Skeletal muscle satellite cell (primary cell): ENCODE results near the gene ABCD1.
"Not testable (repeated sequence)": the region's sequence is repeated elsewhere in the genome, so short reads cannot be mapped to it uniquely, and the experiment has no call there.

ENCODE experiments used
- H3K27me3 ChIP-seq: 2 replicates; pipeline ENCODE4 v1.7.0; 2013; ENCODE audit warnings: low read length; ENCODE audit not compliant: control insufficient read depth, insufficient read depth
- H3K36me3 ChIP-seq: 2 replicates; pipeline ENCODE4 v1.7.0; 2013; ENCODE audit warnings: mild to moderate bottlenecking, control low read depth, low read length; ENCODE audit not compliant: insufficient read depth
- H3K4me1 ChIP-seq: 2 replicates; pipeline ENCODE4 v1.7.0; 2013; ENCODE audit warnings: low read length; ENCODE audit not compliant: control insufficient read depth, insufficient read depth
- H3K4me2 ChIP-seq: 2 replicates; pipeline ENCODE4 v1.7.0; 2013; ENCODE audit warnings: mild to moderate bottlenecking, low read length
- H3K4me3 ChIP-seq: 2 replicates; pipeline ENCODE4 v1.7.0; 2013; ENCODE audit warnings: low read length
- H3K9ac ChIP-seq: 2 replicates; pipeline ENCODE4 v1.7.0; 2013; ENCODE audit warnings: mild to moderate bottlenecking, low read depth, low read length, moderate library complexity
- H3K9me3 ChIP-seq: replicated peaks from 2 replicates; pipeline ENCODE4 v1.7.0; 2013; ENCODE audit warnings: mild to moderate bottlenecking, control low read depth, low read length

Gene ABCD1

GRCh38 chrX:153740631-153741222, 16.1 kb downstream of the ABCD1 start:
- peaks cover 4% of the 10 kb centered on the region for H3K36me3 ChIP-seq
- H3K9ac ChIP-seq, result no peak overlapping the region
- H3K4me3 ChIP-seq, result no peak overlapping the region
- no peaks in the 10 kb centered on the region for H3K9me3 ChIP-seq
- no peaks in the 10 kb centered on the region for H3K27me3 ChIP-seq
- peaks cover 2% of the 10 kb centered on the region for H3K4me1 ChIP-seq
- H3K4me2 ChIP-seq, result no peak overlapping the region

DNA sequence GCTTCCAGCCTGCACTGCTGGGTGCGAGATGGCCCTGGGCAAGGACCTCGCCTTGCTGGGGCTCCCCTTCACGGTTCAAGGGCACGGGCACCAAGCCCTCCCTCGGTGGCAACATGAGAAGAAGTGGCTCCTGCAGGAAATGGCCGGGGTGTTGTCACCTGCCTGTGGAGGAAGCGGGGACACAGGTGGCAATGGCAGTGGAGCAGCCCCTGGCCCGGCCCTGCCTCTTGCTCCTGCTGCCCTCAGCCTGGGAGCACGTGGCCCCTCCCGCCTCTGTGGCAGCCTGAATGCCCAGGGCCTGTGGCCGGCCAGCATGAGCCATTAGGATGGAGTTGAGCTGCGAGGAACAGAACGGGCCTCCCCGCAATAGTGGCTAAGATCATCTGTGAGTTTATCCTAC, 16.8 kb downstream of the ABCD1 start:
- H3K27me3 ChIP-seq, result no peaks in the 10 kb centered on the region
- no peaks in the 10 kb centered on the region for H3K9me3 ChIP-seq
- H3K4me2 ChIP-seq, result no peak overlapping the region
- H3K4me1 ChIP-seq, result peaks cover 2% of the 10 kb centered on the region
- no peak overlapping the region for H3K4me3 ChIP-seq
- peaks cover 4% of the 10 kb centered on the region for H3K36me3 ChIP-seq
- no peak overlapping the region for H3K9ac ChIP-seq

- H3K4me3 ChIP-seq, H3K4me2 ChIP-seq, H3K9ac ChIP-seq, H3K4me1 ChIP-seq, H3K9me3 ChIP-seq, H3K27me3 ChIP-seq, H3K36me3 ChIP-seq: not testable (repeated sequence)
Measured at GRCh38 chrX:153742111-153742510, 17.5 kb downstream of the ABCD1 start.

DNA sequence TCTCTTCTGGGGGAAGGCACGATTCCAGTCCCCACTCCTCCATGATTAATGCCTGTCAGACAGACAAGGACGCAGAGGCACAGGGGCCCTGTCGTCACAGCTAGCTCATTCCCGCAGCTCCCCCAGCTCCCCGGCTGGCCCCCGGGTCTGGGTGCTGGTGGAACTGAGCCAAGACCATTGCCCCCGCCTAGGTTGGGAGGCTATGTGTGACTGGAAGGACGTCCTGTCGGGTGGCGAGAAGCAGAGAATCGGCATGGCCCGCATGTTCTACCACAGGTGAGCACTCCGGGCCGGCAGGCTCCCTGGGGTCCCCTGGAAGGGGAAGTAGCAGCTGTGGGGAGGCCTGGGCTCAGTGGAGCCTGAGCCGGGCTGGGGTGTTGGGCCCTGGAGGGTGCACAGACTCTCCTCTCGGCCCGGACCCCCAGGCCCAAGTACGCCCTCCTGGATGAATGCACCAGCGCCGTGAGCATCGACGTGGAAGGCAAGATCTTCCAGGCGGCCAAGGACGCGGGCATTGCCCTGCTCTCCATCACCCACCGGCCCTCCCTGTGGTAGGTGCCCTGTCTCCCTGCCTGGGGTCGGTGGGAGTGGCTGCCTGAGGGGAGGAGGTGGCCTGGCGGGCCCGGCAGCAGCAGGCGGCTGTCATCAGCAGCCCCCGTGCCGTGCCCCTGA, 18.3 kb downstream of the ABCD1 start:
- not testable (repeated sequence) for H3K4me2 ChIP-seq, H3K9ac ChIP-seq, H3K27me3 ChIP-seq, H3K36me3 ChIP-seq, H3K9me3 ChIP-seq, H3K4me3 ChIP-seq, H3K4me1 ChIP-seq

DNA sequence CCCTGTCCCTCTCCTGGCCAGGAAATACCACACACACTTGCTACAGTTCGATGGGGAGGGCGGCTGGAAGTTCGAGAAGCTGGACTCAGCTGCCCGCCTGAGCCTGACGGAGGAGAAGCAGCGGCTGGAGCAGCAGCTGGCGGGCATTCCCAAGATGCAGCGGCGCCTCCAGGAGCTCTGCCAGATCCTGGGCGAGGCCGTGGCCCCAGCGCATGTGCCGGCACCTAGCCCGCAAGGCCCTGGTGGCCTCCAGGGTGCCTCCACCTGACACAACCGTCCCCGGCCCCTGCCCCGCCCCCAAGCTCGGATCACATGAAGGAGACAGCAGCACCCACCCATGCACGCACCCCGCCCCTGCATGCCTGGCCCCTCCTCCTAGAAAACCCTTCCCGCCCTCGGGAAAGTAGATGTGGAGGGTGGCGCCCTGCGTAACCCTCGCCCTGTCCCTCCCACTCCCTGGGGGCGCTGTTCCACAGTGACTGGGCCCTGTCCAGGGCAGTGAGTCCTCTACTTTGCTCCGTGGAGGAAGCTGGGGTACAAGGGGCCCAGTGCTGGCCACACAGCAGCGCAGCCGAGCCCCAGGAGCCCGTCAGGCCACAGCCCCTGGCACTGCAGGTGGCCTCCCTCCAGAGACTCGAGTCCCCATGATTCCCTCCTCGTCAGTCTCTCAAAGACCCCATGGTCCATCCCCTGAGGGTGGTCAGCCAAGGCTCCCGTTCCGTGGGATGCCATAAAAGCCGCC, 19.0 kb downstream of the ABCD1 start:
- not testable (repeated sequence) for H3K9me3 ChIP-seq, H3K36me3 ChIP-seq, H3K4me1 ChIP-seq, H3K27me3 ChIP-seq, H3K9ac ChIP-seq, H3K4me2 ChIP-seq, H3K4me3 ChIP-seq

DNA sequence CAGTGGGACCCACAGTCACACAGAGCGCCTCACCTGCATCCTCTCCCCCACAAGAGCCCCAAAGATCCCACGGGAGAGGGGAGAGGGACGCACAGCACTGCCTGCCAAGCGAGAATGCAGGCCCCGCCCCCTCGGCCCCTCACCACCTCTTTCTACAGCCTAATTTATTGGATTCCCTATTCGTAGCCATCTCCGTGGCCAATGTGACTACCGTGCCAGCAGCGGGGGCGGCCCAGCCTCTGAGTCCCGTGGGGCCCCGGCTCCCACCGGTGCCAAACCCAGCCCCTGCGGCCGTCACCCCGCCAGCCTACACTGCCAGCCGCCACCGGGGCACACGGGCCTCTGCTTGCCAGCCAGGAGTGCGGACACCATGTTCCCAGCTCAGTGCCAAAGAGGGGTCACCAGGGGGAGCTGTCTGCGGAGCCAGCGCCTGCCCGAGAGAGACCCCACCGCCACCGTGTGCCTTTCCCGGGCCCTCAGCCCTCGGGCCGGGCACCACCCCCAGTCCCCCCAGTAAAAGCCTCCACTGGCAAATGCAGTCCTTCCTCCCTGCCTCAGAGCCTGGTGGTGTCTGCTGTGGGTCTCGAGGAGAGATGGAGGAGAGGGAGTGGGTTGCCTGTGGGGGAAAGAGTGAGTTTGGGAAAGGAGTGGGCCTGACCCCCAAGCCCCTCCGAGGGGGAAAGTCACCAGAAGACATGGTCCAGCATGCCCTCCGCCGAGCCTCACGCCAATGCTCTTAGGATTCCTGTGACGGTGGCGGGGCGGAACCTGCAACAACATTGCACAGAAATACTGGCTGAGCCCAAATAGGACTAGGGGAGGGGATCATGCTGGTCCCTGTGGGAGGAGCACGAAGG, 19.8 kb downstream of the ABCD1 start:
- Histone ChIP-seq H3K36me3 (no peaks in the 10 kb centered on the region), H3K4me1 (peaks cover 2% of the 10 kb centered on the region), H3K27me3 (no peaks in the 10 kb centered on the region), H3K4me2 (no peak overlapping the region), H3K4me3 (no peak overlapping the region), H3K9me3 (no peaks in the 10 kb centered on the region), H3K9ac (no peak overlapping the region)

DNA sequence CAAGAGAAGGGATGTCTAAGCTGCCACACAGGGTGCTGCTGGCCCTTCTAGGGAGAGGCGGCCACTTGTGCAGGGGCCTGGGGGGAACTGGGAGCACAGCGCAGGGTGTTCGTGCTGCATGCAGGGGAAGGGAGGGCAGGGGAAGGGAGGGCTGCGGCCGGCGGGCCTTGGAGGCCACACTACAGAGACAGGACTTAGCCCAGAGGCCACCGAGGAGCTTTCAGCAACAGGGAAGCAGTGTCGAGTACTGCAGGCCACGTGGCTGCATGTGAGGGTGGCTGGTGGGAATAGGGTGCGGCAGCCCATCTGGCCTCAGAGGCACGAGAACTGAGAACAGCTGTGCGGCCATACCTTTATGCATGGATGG, 20.4 kb downstream of the ABCD1 start:
- not testable (repeated sequence) for H3K36me3 ChIP-seq, H3K9me3 ChIP-seq, H3K27me3 ChIP-seq, H3K4me3 ChIP-seq, H3K4me1 ChIP-seq, H3K9ac ChIP-seq, H3K4me2 ChIP-seq

GRCh38 chrX:153746359-153746758, 21.7 kb downstream of the ABCD1 start:
- H3K4me1 ChIP-seq, result peaks cover 2% of the 10 kb centered on the region
- no peak overlapping the region for H3K4me3 ChIP-seq
- no peak overlapping the region for H3K4me2 ChIP-seq
- H3K9ac ChIP-seq, result no peak overlapping the region
- peaks cover 3% of the 10 kb centered on the region for H3K27me3 ChIP-seq
- H3K36me3 ChIP-seq, result no peaks in the 10 kb centered on the region
- no peaks in the 10 kb centered on the region for H3K9me3 ChIP-seq

- H3K9me3 ChIP-seq, H3K36me3 ChIP-seq, H3K27me3 ChIP-seq, H3K4me1 ChIP-seq, H3K9ac ChIP-seq, H3K4me2 ChIP-seq, H3K4me3 ChIP-seq: not testable (repeated sequence)
Measured at GRCh38 chrX:153746991-153747390, 22.3 kb downstream of the ABCD1 start.

DNA sequence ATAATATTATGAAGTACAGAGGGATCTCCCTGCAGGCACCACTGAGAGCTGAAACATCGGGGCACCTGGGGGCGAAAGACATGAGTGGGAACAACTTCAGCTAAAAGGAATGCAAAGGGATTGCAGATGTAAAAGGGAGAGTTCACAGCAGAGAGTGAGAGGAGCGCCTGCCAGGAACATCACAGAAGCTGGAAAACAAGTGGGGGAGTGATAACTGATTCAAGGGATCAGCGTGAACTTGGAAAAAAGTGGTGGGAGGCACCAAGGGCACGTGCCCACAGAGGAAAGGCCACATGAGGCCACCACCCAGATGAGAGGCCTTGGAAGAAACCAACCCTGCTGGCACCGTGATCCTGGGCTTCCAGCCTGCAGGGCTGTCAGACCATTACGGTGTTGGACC, 24.4 kb downstream of the ABCD1 start:
- H3K27me3 ChIP-seq, H3K4me2 ChIP-seq, H3K36me3 ChIP-seq, H3K4me1 ChIP-seq, H3K9ac ChIP-seq, H3K9me3 ChIP-seq, H3K4me3 ChIP-seq: not testable (repeated sequence)

GRCh38 chrX:153750127-153750774, 25.6 kb downstream of the ABCD1 start:
- H3K4me1 ChIP-seq, result no peaks in the 10 kb centered on the region

More at GRCh38 chrX:153750127-153750774, 25.6 kb downstream of the ABCD1 start:
- peaks cover 3% of the 10 kb centered on the region for H3K27me3 ChIP-seq
- no peak overlapping the region for H3K4me3 ChIP-seq
- no peaks in the 10 kb centered on the region for H3K9me3 ChIP-seq
- H3K4me2 ChIP-seq, result no peak overlapping the region
- H3K36me3 ChIP-seq, result no peaks in the 10 kb centered on the region
- H3K9ac ChIP-seq, result no peak overlapping the region
